Pancreas (tissue), 10 donors: ENCODE data around the gene SERPINH1. TPM values are rescaled to one million over a fixed set of nuclear protein-coding genes. Genes with fewer than 3 reads are reported as not detected.

Experiments
- ATAC-seq, 4 donors: fragments of 200-7000 bp; cut with Tn5 transposase; one replicate each; pipeline versions ENCODE4 v1.8.0 to v1.9.1; 2020; ENCODE audit warnings: mild to moderate bottlenecking in 4 of 4, moderate library complexity in 4 of 4
- DNase-seq, 6 donors: peaks; one replicate each; pipeline ENCODE4 v3.0.0-alpha.2; 2020
- FAIRE-seq: peaks from 2 replicates; lab custom pipeline; 2012; peaks lifted over from hg19 to GRCh38; lab: Jason Lieb, UNC
- H3K27ac ChIP-seq, 4 donors: fragments of 200-600 bp; sonication (generic); 1 replicate in 3 of 4; 2 replicates in 1 of 4; pipeline versions ENCODE4 v1.5.0 to v1.8.0; 2020
- H3K27me3 ChIP-seq, 4 donors: fragments of 200-600 bp; one replicate each; pipeline ENCODE4 v1.8.0; 2021
- H3K36me3 ChIP-seq, 3 donors: fragments of 200-600 bp; sonication (generic) in 1 of 3; one replicate each; pipeline versions ENCODE4 v1.5.0 to v1.8.0; 2020 to 2021
- H3K4me1 ChIP-seq, 3 donors: fragments of 200-600 bp; one replicate each; pipeline ENCODE4 v1.8.0; 2021
- H3K4me3 ChIP-seq, 4 donors: fragments of 200-600 bp; sonication (generic) in 2 of 4; one replicate each; pipeline versions ENCODE4 v1.5.0 to v1.8.0; 2020 to 2021
- H3K9me3 ChIP-seq, 4 donors: fragments of 200-600 bp; one replicate each; pipeline ENCODE4 v1.8.0; 2021
- CTCF ChIP-seq, 4 donors: fragments of 200-600 bp; sonication (generic) in 3 of 4; IDR thresholded peaks; one replicate each; pipeline versions ENCODE4 v1.5.0 to v1.8.0; 2021; ENCODE audit warnings: antibody characterized with exemption in 4 of 4
- WGBS, 2 donors: extraction: QIAGEN DNeasy Blood & Tissue Kit; methylation state at CpG; one replicate each; pipeline ENCODE4 v1.1.7; 2013; 5-methylcytosine and 5-hydroxymethylcytosine counted together
- intact Hi-C, 3 donors: fragments of 100-400 bp; cut with DNase I; formaldehyde crosslinking; loops; one replicate each; pipeline versions ENCODE4 v1.11.1 to v1.14.2; 2022
- polyA plus RNA-seq, 2 donors: library from polyadenylated mRNA; stranded (reverse); fragments of 200-250 nt; gene quantifications; one replicate each; pipeline ENCODE4 v1.2.3, GENCODE V29; 2013
- total RNA-seq, 6 donors: library from RNA; stranded (reverse); fragmentation: NEBNext Ultra II Directional in 4 of 6; extraction: Animal tissue kit (Norgen Biotek cat#: 25700) in 4 of 6; gene quantifications; one replicate each; pipeline versions ENCODE4 v1.2.1 to v1.2.4, GENCODE V29; 2021 to 2023
- donor health status: healthy with polysubstance abuse.
- donor health status: DM: no; HTN: no; CAD: no; lungs with moderate emphysema.
- donor health status: DM: no; HTN: no; CAD: no.
- donor health status: control.
- donor health status: control.
- donor health status: Bipolar disorder and iron deficiency.
- donor health status: DM: yes; HTN: yes; CAD: no.
- donor health status: DM: no; HTN: no; CAD: no.
- donor health status: DM: no; HTN: no; CAD: no.
- donor health status: DM: yes; HTN: yes; CAD: no.

Gene SERPINH1
- total and polyA plus RNA-seq, 8 donors: 9.3 to 87.7 (median 21.1) TPM

GRCh38 chr11:75525433-75526191, 36.4 kb upstream of the SERPINH1 start, which contains the start of gene GDPD5:
Gene GDPD5, minus strand, starts transcription at chr11:75525941. Its CDS starts 48,206 bp downstream, at chr11:75477735.
- peak; percentile 83 to 93 (median 91) for ATAC-seq
- DNase-seq: peak; percentile 80 to 94 (median 86)
- peaks cover 0 to 15% (median 4%) of the 10 kb centered on the region in 3 donors for H3K4me1 ChIP-seq
- peak; percentile 22 to 42 (median 32) for TF ChIP-seq CTCF (IDR thresholded peaks at IDR 0.05)
- intact Hi-C loops: no loop called here
- peak within 1 kb of the TSS; percentile 85 to 91 (median 88) for H3K4me3 ChIP-seq
- no peaks in the 10 kb centered on the region for H3K27me3 ChIP-seq
- WGBS, 2 donors: 0 to 1% methylated on average over 48 to 99 of the region's 99 CpGs
- peak within 1 kb of the TSS in 2 of 4 donors; percentile 10 to 48 for H3K27ac ChIP-seq
- no peak for FAIRE-seq
- no peaks in the 10 kb centered on the region for H3K36me3 ChIP-seq
- H3K9me3 ChIP-seq: no peaks in the 10 kb centered on the region

GRCh38 chr11:75526192-75526541, 35.9 kb upstream of the SERPINH1 start:
- Histone ChIP-seq H3K4me3 (peak overlapping the region; percentile 85 to 91 (median 88)), H3K4me1 (peaks cover 0 to 15% (median 4%) of the 10 kb centered on the region in 3 donors), H3K27ac (no peak overlapping the region), H3K36me3 (no peaks in the 10 kb centered on the region), H3K9me3 (no peaks in the 10 kb centered on the region), H3K27me3 (no peaks in the 10 kb centered on the region)
- FAIRE-seq (no peak), ATAC-seq (no peak), DNase-seq (no peak)
- intact Hi-C loops: no loop called here
- TF ChIP-seq CTCF (IDR thresholded peaks at IDR 0.05): no peak
- 3% methylated on average over 19 to 21 of the region's 21 CpGs for WGBS, 2 donors

GRCh38 chr11:75527130-75527529, 34.9 kb upstream of the SERPINH1 start:
- intact Hi-C loops: no loop called here
- WGBS, 2 donors: 90 to 93% methylated on average over 5 of the region's 5 CpGs
- DNase-seq: no peak
- Histone ChIP-seq H3K4me1 (peaks cover 0 to 15% (median 4%) of the 10 kb centered on the region in 3 donors), H3K27me3 (no peaks in the 10 kb centered on the region), H3K36me3 (no peaks in the 10 kb centered on the region), H3K27ac (no peak overlapping the region), H3K9me3 (no peaks in the 10 kb centered on the region), H3K4me3 (no peak overlapping the region)
- no peak for FAIRE-seq
- no peak for ATAC-seq
- TF ChIP-seq CTCF (IDR thresholded peaks at IDR 0.05): no peak

GRCh38 chr11:75527938-75528735, 33.9 kb upstream of the SERPINH1 start:
- FAIRE-seq: no peak
- no peak for DNase-seq
- H3K27ac ChIP-seq: no peak overlapping the region
- TF ChIP-seq CTCF (IDR thresholded peaks at IDR 0.05): no peak
- no peaks in the 10 kb centered on the region for H3K27me3 ChIP-seq
- peaks cover 0 to 9% (median 2%) of the 10 kb centered on the region in 3 donors for H3K4me1 ChIP-seq
- H3K4me3 ChIP-seq: no peak overlapping the region
- H3K36me3 ChIP-seq: no peaks in the 10 kb centered on the region
- no peaks in the 10 kb centered on the region for H3K9me3 ChIP-seq
- WGBS, 2 donors: 61 to 65% methylated on average over 10 of the region's 10 CpGs
- ATAC-seq: no peak
- intact Hi-C loops: no loop called here
